CD1c-positive myeloid dendritic cell (primary cell): ENCODE data around the gene MED25.
A peak's percentile ranks its signal among the peaks of the same experiment; 100 is the strongest.
"Not testable (repeated sequence)": the region's sequence is repeated elsewhere in the genome, so short reads cannot be mapped to it uniquely, and the experiment has no call there.

ENCODE experiments used
- DNase-seq: peaks from one replicate; pipeline ENCODE4 v3.0.0-alpha.2; 2016; ENCODE audit errors: extremely low spot score

The MED25 gene

DNA sequence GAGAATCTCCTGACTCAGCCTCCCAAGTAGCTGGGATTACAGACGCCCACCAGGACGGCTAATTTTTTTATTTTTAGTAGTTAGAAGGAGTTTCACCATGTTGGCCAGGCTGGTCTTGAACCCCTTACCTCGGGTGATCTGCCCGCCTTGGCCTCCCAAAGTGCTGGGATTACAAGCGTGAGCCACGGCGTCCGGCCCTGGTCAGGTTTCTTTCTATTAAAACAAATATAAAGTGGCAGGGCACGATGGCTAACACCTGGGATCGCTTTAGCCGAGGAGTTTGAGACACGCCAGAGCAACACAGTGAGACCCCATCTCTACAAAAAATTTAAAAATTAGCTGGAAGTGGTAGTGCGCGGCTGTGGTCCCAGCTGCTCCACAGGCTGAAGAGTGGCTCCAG is 1.5 kb upstream of the MED25 start:
- no peak for DNase-seq

DNA sequence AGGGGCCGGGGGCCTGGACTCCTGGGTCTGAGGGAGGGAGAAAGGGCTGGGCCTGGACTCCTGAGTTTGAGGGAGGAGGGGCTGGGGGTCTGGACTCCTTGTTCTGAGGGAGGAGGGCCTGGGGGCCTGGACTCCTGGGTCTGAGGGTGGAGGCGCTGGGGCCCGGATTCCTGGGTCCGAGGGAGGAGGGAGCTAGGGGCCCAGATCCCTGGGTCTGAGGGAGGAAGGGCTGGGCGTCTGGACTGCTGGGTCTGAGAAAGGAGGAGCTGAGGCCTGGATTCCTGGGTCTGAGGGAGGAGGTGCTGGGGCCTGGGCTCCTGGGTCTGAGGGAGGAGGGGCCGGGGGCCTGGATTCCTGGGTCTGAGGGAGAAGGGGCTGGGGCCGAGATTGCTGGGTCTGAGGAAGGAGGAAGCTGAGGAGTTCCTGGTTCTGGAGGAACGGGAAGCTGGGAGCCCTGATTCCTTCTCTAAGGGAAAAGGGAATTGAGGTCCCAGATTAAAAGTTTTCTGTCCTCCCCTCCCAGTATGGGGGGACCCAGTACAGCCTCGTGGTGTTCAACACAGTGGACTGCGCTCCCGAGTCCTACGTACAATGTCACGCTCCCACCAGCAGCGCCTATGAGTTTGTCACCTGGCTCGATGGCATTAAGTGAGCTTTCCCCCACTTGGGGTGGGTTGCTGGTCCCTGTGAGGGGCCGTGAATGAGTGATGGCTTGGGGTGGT is 721 bp downstream of the MED25 start:
- DNase-seq, result peak; percentile 44

DNA sequence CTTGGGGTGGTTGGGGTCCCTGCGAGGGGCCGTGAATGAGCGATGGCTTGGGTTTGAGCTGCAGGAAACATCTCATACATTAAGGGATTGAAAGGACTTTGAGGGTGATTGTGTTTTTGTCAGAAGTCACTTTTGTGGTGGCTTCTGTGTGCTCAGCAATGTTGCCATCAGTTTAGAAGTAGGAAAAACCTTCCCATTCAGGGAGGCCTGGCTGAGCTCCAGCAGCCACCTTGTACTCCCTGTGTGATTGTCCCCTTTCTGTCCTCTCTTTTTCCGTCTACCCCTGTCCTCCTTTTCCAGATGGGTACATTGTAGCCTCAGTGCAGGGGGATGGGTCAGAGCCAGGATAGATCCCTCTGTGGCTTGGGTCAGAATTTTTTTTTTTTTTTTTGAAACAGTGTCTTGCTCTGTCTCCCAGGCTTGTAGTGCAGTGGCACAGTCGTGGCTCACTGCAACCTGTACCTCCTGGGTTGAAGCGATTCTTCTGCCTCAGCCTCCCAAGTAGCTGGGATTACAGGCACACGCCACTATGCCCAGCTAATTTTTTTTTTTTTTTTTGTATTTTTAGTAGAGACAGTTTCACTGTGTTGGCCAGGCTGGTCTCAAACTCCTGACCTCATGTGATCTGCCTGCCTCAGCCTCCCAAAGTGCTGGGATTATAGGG is 1.5 kb downstream of the MED25 start:
- DNase-seq, result not testable (repeated sequence)

DNA sequence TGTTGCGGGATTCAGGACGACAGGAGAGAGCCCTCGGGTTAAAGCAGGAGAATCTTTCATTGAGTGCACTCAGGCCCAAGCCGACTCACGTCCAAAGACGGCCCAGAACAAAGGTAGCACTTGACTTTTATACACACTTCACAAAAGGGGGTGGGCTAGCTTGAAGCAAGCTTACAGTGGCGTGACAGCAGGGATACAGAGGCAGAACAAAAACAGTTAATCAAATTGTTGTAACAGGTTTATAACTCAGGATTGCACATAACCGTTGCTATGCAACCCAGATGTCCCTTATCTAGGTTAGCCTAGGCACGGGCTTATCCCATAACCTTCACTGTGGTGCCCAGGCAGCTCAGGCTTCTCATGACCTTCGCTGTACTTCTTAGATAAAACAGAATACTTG is 2.0 kb downstream of the MED25 start:
- DNase-seq, result no peak

DNA sequence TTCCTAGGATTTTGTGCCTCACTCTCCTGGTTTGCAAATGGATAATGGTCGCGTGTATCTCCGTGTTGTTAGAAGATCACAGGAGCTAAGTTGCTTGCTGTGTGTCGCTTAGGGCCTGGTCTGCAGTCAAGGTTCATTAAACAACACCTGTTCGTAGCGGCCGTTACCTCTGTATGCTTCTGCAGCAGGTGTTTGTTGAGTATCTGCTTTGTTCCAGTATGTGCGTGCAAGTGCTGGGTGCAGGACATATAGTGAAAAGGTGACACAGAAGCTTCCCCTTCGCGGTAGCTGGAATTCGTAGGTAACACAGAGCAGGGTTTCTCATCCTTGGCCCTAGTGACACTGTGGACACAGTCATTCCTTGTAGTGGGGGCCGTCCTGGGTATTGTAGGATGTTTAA is 5.4 kb downstream of the MED25 start:
- no peak for DNase-seq

DNA sequence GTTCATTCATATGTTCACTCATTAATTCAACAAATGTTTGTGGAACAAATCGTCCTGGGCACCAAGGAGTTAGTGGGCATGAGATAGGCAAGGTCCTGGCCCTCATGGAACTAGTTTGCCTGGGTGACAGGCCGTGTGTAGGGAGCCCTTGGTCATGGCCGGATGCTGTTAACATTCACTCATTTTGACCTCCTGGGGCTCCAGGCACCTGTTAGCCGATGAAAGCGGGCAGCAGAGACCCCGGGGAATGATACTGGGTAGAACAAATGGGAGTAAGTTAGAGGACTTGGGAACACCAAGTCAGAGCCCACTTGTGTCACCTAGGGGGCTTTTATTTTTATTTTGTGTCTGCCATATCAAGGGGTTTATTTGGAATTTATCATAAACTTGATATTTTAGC is 6.6 kb downstream of the MED25 start:
- no peak for DNase-seq

DNA sequence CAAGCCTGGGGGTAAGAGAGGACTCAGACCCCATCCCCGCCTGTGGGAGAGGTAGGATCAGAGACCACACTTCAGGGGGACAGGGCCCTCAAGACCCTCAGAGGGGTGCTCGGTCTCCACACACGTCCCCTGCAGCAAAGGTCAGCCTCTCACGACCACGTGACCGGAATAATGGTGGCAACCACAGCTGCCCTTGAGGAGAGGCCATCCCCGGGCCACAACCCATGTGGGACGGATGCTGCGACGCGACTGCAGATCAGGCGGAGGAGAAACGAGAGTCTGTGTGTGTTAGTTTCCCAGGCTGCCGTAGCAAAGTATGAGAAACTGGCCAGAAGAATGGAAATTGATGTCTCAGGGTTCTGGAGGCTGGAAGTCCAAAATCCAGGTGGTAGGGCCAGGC is 8.9 kb downstream of the MED25 start:
- DNase-seq, result no peak

DNA sequence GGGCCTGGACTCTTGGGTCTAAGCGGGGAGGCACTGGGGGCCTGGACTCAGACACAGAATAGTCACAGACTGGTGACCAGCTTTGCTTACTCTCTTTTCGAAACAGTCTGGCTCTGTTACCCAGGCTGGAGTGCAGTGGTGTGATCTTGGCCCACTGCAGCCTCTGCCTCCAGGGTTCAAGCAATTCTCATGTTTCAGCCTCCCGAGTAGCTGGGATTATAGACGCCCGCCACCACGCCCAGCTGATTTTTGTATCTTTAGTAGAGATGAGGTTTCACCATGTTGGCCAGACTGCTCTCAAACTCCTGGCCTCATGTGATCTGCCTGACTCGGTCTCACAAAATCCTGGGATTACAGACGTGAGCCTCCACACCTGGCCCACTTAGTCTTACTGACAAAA is 11.1 kb downstream of the MED25 start:
- DNase-seq, result no peak

DNA sequence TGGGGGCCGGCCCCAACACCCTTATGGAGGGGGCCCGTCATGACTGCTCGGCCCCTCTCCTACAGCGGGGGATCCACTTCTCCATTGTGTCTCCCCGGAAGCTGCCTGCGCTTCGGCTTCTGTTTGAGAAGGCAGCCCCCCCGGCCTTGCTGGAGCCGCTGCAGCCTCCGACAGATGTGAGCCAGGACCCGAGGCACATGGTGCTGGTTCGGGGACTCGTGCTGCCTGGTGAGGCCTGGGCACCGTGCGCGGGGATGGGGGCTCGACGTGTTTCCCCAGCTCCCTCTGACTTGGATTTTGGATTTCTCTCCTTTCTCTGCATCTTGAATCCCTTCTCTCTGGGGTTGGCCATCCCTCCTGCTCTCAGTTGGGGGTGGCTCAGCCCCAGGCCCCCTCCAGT is 11.6 kb downstream of the MED25 start:
- DNase-seq, result no peak

DNA sequence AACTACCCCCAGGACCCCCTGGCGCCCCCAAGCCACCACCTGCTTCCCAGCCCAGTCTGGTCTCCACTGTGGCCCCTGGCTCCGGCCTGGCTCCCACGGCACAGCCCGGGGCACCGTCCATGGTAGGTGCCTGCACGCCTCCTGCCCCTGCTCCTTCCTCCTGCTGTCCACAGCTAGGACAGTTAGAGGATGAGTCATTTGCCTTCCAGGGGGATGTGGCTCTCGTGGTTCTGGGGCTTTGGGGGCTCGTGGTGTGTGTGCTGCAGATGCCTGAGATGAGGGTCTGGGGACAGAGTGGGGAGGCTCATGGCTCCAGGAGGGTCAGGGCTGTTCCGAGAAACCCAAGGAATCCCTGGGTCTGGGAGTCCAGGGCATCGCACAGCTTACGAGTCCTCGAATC is 12.7 kb downstream of the MED25 start:
- DNase-seq, result no peak

DNA sequence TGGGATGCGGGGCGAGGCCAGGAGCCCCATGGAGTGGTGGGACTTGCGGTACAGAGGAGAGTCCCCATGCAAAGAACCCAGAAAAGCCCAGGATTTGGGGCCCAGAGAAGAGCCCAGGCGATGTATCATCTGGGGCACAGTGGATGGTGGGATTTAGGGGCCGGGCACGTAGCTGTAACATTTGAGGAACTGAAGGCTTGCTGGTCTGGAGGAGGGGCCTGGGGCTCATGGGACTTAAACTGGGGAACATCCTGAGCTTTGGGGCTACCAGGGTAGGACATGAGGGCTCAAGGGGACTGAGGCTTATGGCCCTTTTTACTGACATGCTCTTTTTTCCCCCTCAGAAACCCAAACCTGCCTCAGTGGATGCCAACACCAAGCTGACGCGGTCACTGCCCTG is 13.5 kb downstream of the MED25 start:
- DNase-seq, result no peak

DNA sequence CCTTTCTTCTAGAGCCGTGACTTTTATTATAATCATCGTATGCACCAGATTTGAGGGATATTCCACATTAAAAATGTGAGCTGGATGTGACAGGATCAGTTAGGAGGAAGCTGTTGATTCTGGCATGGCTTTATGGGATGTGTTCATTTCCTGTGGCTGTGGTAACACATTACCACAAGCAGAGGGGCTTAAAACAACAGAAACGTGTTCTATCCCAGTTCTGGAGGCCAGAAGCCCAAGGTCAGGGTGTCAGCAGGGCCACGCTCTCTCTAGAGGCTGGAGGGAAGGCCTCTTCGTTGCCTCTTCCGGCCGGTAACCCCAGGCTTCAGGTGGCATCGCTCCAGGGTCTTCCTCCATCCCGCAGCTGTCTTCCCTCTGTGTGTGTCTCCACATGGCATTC is 14.5 kb downstream of the MED25 start:
- no peak for DNase-seq

DNA sequence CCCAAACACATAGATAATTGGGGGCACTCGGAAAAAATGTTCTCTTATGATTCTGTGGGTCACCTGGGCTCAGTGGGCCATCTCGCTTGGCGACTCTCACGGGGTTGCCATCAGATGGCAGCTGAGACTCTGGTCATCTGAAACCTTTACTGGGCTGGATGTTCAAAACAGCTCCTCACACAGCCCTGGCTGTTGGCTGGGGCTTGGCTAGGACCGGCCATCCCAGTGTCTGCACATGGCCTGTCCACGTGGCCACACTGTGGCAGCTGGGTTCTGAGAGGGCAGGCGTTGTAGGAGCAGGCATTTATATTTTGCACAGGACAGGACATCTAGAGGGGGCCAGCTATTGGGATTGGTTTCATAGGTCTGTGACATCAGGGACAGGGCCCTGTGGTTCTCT is 15.5 kb downstream of the MED25 start:
- no peak for DNase-seq

DNA sequence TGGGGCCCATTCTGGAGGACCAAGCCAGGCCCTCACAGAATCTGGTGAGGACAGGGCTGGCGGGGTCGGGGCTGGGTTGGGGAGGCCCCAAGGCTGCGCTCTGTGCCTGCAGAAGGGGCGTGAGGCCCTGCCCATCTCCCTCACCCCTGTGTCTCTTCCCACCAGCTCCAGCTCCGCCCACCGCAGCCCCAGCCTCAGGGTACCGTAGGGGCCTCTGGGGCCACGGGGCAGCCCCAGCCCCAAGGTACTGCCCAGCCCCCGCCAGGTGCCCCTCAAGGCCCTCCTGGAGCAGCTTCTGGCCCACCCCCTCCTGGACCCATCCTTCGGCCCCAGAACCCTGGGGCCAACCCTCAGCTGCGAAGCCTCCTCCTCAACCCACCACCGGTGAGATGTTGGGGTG is 17.5 kb downstream of the MED25 start:
- DNase-seq, result no peak

DNA sequence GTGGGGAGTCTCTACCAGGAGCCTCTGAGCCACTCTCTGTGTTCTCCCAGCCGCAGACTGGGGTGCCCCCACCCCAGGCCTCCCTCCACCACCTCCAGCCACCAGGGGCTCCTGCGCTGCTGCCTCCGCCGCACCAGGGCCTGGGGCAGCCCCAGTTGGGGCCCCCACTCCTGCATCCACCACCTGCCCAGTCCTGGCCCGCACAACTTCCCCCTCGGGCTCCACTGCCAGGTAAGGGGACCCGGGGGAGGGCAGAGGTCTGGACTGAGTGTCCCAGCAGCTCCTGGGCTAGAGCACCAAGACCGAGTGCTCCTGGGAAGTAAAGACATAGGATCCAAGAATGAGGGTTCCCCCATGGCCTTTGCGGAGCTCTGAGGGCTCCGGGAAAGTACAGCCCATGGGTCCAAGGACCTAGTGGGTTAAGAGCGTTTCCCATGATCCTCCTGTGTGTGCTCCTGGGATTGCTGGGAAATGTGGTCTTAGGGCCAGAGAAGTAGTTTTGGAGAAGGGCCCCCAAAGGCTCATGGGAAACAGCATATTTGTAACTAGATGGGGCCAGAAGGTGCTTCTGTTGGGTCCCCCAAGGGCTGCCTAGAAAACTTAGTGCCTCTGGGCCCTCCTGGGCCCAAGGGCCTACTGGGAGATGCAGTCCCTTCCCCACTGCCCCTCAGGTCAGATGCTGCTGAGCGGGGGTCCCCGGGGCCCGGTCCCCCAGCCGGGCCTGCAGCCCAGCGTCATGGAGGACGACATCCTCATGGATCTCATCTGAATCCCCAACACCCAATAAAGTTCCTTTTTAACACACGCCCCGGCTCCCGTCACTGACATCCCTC is 18.3 kb downstream of the MED25 start:
- DNase-seq, result no peak

DNA sequence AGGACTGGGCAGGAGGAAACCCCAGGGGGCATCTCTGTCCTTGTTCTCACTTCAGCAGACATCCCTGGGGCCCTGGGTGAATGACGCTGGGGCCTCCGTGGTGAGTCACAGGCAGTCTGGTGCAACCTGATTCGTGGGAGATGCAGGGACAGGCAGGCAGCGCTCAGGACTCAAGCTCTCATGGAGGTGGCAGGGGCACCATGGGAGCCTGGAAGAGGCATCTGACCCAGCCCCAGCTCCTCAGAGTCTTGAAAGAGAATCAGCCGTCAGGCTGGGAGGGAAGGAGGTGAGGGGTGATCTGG is 18.9 kb downstream of the MED25 start:
- DNase-seq, result no peak

DNA sequence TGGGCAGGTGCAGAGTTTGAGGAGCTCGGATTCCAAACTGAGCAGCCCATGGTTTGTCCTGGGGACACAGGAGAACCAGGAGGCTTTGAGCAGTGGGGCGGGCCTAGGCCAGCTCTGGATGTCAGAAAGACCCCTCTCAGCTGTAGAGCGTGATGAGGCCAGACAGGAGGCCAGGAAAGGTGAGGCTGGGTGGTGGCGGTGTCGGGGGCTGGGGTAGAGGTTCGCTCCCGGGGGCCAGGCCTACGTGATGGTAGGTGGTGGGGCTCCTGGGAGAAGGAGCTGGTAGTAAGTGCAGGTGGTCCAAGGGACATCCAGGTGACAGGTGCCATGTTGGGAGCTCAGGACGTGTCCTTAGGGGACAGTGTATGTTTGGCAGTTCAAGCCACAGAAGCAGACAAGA is 19.3 kb downstream of the MED25 start:
- no peak for DNase-seq

DNA sequence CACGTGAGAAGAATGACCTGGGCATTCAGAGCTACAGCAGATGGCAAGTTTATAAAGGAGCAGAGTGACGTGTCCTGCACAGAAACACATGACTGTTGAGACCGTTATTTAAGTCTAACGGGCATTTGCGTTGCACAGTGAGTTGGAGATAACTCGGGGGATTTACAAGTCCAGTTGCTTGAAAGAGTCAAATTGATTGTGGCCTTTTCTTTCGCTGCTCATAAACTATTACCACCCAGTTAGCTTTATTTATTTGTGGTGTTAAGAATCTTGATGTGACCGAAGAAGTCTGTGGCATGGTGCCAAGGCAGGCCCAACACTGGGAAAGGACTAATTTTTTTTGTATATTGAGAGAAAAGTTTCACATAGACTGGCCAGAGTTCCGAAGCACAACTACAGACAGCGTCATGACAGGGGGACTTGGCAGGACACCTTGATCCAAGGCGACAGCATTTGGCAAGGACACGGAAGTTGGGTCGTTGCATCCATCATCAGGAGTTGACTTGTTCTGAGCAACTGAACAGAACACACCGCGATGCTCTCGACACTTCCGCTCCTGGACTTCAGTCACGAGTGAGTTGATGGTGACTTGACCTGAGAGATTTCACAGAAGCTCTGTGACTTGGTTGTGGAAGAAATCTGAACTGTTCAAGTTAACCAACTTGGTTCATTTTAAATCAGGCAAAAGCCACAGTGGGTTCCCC is 20.9 kb downstream of the MED25 start:
- DNase-seq, result no peak

DNA sequence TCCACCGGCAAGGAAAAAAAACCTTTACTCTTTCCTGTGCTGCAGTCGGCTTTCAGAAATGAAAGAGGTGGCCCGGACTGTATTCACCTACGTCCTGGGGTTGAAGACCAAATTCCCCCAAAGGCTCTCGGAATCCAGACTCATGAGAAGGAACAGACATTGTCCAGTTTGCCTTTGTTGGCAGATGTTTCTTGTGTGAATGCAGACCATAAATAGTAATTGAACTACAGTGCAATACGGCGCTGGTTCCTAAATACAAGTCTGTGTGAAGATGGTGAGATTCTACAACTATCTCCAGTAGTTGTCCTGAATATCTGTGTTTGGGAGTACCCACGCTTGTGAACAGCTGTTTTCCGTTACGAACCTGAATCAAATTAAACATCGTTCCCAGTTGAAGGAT is 21.6 kb downstream of the MED25 start:
- DNase-seq, result no peak

DNA sequence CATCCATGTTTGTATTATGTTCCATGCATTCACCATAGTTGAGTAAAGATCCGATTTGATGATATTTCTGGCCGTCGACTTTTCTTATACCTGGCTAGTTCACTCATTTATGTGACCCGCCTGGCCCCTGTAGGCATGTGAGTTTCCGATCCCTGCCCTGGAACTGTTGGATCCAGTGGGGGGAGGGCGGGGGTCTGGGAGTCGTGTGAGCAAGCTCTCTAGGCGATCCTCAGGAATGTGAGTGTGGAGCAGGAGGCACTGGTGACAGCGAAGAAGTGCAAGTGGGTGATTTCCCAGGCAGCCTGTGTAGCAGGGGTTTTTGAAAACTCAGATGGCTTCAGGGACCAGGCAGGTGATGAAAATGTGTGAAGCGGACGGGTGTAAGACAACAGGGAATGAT is 22.2 kb downstream of the MED25 start:
- no peak for DNase-seq

DNA sequence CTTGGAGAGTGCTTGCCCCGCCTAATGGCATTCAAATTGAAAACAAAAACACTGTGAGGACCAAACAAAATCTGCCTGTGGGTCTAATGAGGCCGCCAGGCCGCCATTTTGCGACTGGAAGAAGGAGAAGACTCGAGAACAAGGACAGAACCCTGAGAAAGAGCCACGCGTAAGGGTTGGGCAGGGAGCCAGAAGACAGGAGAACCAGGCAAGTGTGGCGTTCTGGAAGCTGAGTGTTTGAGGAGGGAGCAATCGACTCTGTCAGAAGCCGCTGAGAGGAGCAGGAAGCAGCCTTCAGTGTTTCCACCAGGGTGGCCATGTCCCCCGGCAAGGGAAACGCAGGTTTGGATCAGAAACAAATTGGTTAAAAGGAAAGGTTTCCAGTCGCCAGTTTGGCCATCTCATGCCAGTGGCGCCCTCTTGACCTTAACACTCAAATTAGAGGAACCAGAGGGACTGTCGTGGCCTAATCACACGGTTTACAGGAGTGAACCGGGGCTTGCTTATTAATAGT is 22.7 kb downstream of the MED25 start:
- no peak for DNase-seq

DNA sequence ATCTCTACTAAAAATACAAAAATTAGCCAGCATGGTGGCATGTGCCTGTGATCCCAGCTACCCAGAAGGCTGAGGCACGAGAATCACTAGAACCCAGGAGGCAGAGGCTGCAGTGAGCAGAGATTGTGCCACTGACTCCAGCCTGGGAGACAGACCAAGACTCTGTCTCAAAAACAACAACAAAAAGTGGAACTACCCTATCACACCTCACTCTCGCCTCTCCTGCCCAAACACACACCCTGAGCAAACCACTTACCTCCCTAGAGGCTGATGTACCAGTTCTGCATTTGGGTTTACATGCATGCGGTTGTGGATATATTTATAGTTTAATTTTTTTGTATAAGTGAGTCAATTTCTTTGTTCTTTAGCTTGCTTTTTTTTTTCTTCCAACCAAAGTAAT is 25.2 kb downstream of the MED25 start:
- DNase-seq, result peak; percentile 13
